ENCODE measurements around the gene KLF12.

Gene KLF12

GRCh38 chr13:74171641-74172040, 37.4 kb upstream of the KLF12 start:
- no peak overlapping the region for H3K4me2 ChIP-seq (ENCODE audit: low read length)
- no peak overlapping the region for H2BK5ac ChIP-seq (ENCODE audit: low read depth, low read length, poor library complexity)
- H2BK120ac ChIP-seq (ENCODE audit: insufficient read depth, low read length, poor library complexity), result no peak overlapping the region
- no peak overlapping the region for H4K91ac ChIP-seq (ENCODE audit: low read depth, low read length)
- H3K79me1 ChIP-seq (ENCODE audit: low read length), result no peaks in the 10 kb centered on the region
- H3K9ac ChIP-seq (ENCODE audit: low read length), result no peak overlapping the region
- no peak overlapping the region for H3K23ac ChIP-seq (ENCODE audit: low read length)
- no peak overlapping the region for H2BK12ac ChIP-seq (ENCODE audit: low read length)
- H3K9me3 ChIP-seq (ENCODE audit: insufficient read depth, low read depth, low read length), result no peaks in the 10 kb centered on the region
- H3K14ac ChIP-seq (ENCODE audit: low read length), result no peak overlapping the region
- H3K27ac ChIP-seq (ENCODE audit: low read depth, low read length), result no peak overlapping the region
- H4K8ac ChIP-seq (ENCODE audit: low read depth, low read length), result no peak overlapping the region
- H3K4me1 ChIP-seq (ENCODE audit: control insufficient read depth in 1 of 2, insufficient read depth in 2 of 2, low read length in 2 of 2), result no peaks in the 10 kb centered on the region
- H3K79me2 ChIP-seq (ENCODE audit: control insufficient read depth, insufficient read depth, low read length, poor library complexity), result no peaks in the 10 kb centered on the region
- no peak overlapping the region for H3K4me3 ChIP-seq (ENCODE audit: low read depth, low read length)
- H3K36me3 ChIP-seq (ENCODE audit: control insufficient read depth in 1 of 2, insufficient read depth in 2 of 2, low read length in 2 of 2), result no peaks in the 10 kb centered on the region
- H3K27me3 ChIP-seq (ENCODE audit: insufficient read depth, low read length), result no peaks in the 10 kb centered on the region
- no peak overlapping the region for H3K4ac ChIP-seq (ENCODE audit: low read depth, low read length)
- H3K18ac ChIP-seq (ENCODE audit: low read length), result no peak overlapping the region
- H2AFZ ChIP-seq (ENCODE audit: insufficient read depth, low read length, poor library complexity), result no peak overlapping the region
- H2AK5ac ChIP-seq (ENCODE audit: low read length), result no peak overlapping the region
- DNase-seq, result no peak
- H4K12ac ChIP-seq (ENCODE audit: low read depth, low read length), result no peak overlapping the region

- no peak overlapping the region for H3K9ac ChIP-seq (ENCODE audit: low read length)
- no peak overlapping the region for H2AFZ ChIP-seq (ENCODE audit: insufficient read depth, low read length, poor library complexity)
- H3K79me1 ChIP-seq (ENCODE audit: low read length), result no peaks in the 10 kb centered on the region
- H3K36me3 ChIP-seq (ENCODE audit: control insufficient read depth in 1 of 2, insufficient read depth in 2 of 2, low read length in 2 of 2), result no peaks in the 10 kb centered on the region
- no peak overlapping the region for H3K18ac ChIP-seq (ENCODE audit: low read length)
- no peak overlapping the region for H4K91ac ChIP-seq (ENCODE audit: low read depth, low read length)
- H2BK5ac ChIP-seq (ENCODE audit: low read depth, low read length, poor library complexity), result no peak overlapping the region
- no peak overlapping the region for H3K4me3 ChIP-seq (ENCODE audit: low read depth, low read length)
- no peak overlapping the region for H3K4ac ChIP-seq (ENCODE audit: low read depth, low read length)
- no peak overlapping the region for H3K27ac ChIP-seq (ENCODE audit: low read depth, low read length)
- H3K9me3 ChIP-seq (ENCODE audit: insufficient read depth, low read depth, low read length), result no peaks in the 10 kb centered on the region
- no peak overlapping the region for H3K14ac ChIP-seq (ENCODE audit: low read length)
- no peaks in the 10 kb centered on the region for H3K4me1 ChIP-seq (ENCODE audit: control insufficient read depth in 1 of 2, insufficient read depth in 2 of 2, low read length in 2 of 2)
- H2BK120ac ChIP-seq (ENCODE audit: insufficient read depth, low read length, poor library complexity), result no peak overlapping the region
- no peak overlapping the region for H2AK5ac ChIP-seq (ENCODE audit: low read length)
- H3K4me2 ChIP-seq (ENCODE audit: low read length), result no peak overlapping the region
- no CpG with 5 or more reads among the region's 1 CpG for WGBS (ENCODE audit: extremely low coverage, insufficient coverage, insufficient read length)
- H2BK12ac ChIP-seq (ENCODE audit: low read length), result no peak overlapping the region
- H3K27me3 ChIP-seq (ENCODE audit: insufficient read depth, low read length), result no peaks in the 10 kb centered on the region
- H4K12ac ChIP-seq (ENCODE audit: low read depth, low read length), result no peak overlapping the region
- no peak for DNase-seq
- H3K79me2 ChIP-seq (ENCODE audit: control insufficient read depth, insufficient read depth, low read length, poor library complexity), result no peaks in the 10 kb centered on the region
- no peak overlapping the region for H4K8ac ChIP-seq (ENCODE audit: low read depth, low read length)
- no peak overlapping the region for H3K23ac ChIP-seq (ENCODE audit: low read length)
Measured at GRCh38 chr13:74169676-74170075, 35.5 kb upstream of the KLF12 start.

GRCh38 chr13:74168263-74168675, 34.1 kb upstream of the KLF12 start:
- Histone ChIP-seq H4K91ac (ENCODE audit: low read depth, low read length) (no peak overlapping the region), H3K4me2 (ENCODE audit: low read length) (no peak overlapping the region), H2BK120ac (ENCODE audit: insufficient read depth, low read length, poor library complexity) (no peak overlapping the region), H2AK5ac (ENCODE audit: low read length) (no peak overlapping the region), H3K4me1 (ENCODE audit: control insufficient read depth in 1 of 2, insufficient read depth in 2 of 2, low read length in 2 of 2) (no peaks in the 10 kb centered on the region), H3K9ac (ENCODE audit: low read length) (no peak overlapping the region), H3K4me3 (ENCODE audit: low read depth, low read length) (no peak overlapping the region), H3K36me3 (ENCODE audit: control insufficient read depth in 1 of 2, insufficient read depth in 2 of 2, low read length in 2 of 2) (no peaks in the 10 kb centered on the region), H4K8ac (ENCODE audit: low read depth, low read length) (no peak overlapping the region), H3K9me3 (ENCODE audit: insufficient read depth, low read depth, low read length) (no peaks in the 10 kb centered on the region), H3K79me2 (ENCODE audit: control insufficient read depth, insufficient read depth, low read length, poor library complexity) (no peaks in the 10 kb centered on the region), H4K12ac (ENCODE audit: low read depth, low read length) (no peak overlapping the region), H3K23ac (ENCODE audit: low read length) (no peak overlapping the region), H3K18ac (ENCODE audit: low read length) (no peak overlapping the region), H3K4ac (ENCODE audit: low read depth, low read length) (no peak overlapping the region), H2BK5ac (ENCODE audit: low read depth, low read length, poor library complexity) (no peak overlapping the region), H3K27ac (ENCODE audit: low read depth, low read length) (no peak overlapping the region), H3K27me3 (ENCODE audit: insufficient read depth, low read length) (no peaks in the 10 kb centered on the region), H2BK12ac (ENCODE audit: low read length) (no peak overlapping the region), H2AFZ (ENCODE audit: insufficient read depth, low read length, poor library complexity) (no peak overlapping the region), H3K79me1 (ENCODE audit: low read length) (no peaks in the 10 kb centered on the region), H3K14ac (ENCODE audit: low read length) (no peak overlapping the region)
- no peak for DNase-seq
- no CpG with 5 or more reads among the region's 4 CpGs for WGBS (ENCODE audit: extremely low coverage, insufficient coverage, insufficient read length)

- Histone ChIP-seq H3K4me3 (ENCODE audit: low read depth, low read length) (no peak overlapping the region), H3K27me3 (ENCODE audit: insufficient read depth, low read length) (no peaks in the 10 kb centered on the region), H3K79me1 (ENCODE audit: low read length) (no peaks in the 10 kb centered on the region), H3K18ac (ENCODE audit: low read length) (no peak overlapping the region), H3K27ac (ENCODE audit: low read depth, low read length) (no peak overlapping the region), H4K91ac (ENCODE audit: low read depth, low read length) (no peak overlapping the region), H3K4me1 (ENCODE audit: control insufficient read depth in 1 of 2, insufficient read depth in 2 of 2, low read length in 2 of 2) (no peaks in the 10 kb centered on the region), H3K4me2 (ENCODE audit: low read length) (no peak overlapping the region), H3K36me3 (ENCODE audit: control insufficient read depth in 1 of 2, insufficient read depth in 2 of 2, low read length in 2 of 2) (no peaks in the 10 kb centered on the region), H4K12ac (ENCODE audit: low read depth, low read length) (no peak overlapping the region), H2AK5ac (ENCODE audit: low read length) (no peak overlapping the region), H3K23ac (ENCODE audit: low read length) (no peak overlapping the region), H3K4ac (ENCODE audit: low read depth, low read length) (no peak overlapping the region), H2BK12ac (ENCODE audit: low read length) (no peak overlapping the region), H3K79me2 (ENCODE audit: control insufficient read depth, insufficient read depth, low read length, poor library complexity) (no peaks in the 10 kb centered on the region), H3K9me3 (ENCODE audit: insufficient read depth, low read depth, low read length) (no peaks in the 10 kb centered on the region), H2BK120ac (ENCODE audit: insufficient read depth, low read length, poor library complexity) (no peak overlapping the region), H3K14ac (ENCODE audit: low read length) (no peak overlapping the region), H2AFZ (ENCODE audit: insufficient read depth, low read length, poor library complexity) (no peak overlapping the region), H3K9ac (ENCODE audit: low read length) (no peak overlapping the region), H2BK5ac (ENCODE audit: low read depth, low read length, poor library complexity) (no peak overlapping the region), H4K8ac (ENCODE audit: low read depth, low read length) (no peak overlapping the region)
- DNase-seq, result no peak
- no CpG with 5 or more reads among the region's 6 CpGs for WGBS (ENCODE audit: extremely low coverage, insufficient coverage, insufficient read length)
Measured at GRCh38 chr13:74166261-74167004, 32.2 kb upstream of the KLF12 start.

Measured in trophoblast cell (in vitro differentiated cells and primary cell).